SK-N-SH treated with all-trans-retinoic acid at 6 μM for 48 hours (cell line): ENCODE data around the gene ABHD12B.

Experiments
- CSDC2 ChIP-seq: fragments of 250-450 bp; sonication (Bioruptor Pico); IDR thresholded peaks from 2 replicates; pipeline ENCODE4 v1.5.0; 2020; ENCODE audit warnings: mild to moderate bottlenecking, moderate library complexity
- TF ChIP-seq, protein P1 (sequence below): fragments of 250-450 bp; sonication (Bioruptor Pico); IDR thresholded peaks from 2 replicates; pipeline ENCODE4 v1.8.0; 2021; ENCODE audit warnings: low read depth, mild to moderate bottlenecking, moderate library complexity, borderline replicate concordance

DNA sequence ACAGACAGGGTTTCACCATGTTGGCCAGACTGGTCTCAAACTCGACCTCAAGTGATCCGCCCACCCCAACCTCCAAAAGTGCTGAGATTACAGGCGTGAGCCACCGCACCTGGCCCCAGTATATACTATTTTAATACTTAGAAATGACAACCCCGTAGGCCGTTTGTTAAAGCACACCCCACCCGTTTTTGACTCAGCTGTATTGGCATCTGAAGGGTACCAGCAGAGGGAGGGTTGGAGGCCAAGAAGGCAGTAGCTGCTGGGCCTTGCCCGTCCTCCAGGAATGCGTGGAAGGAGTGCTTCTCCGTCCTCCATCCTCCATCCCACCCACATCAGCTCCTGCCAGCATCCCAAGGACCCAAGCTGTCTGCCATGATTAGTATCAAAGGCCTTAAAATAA is 34.6 kb upstream of the ABHD12B start:
- TF ChIP-seq, protein P1, sequence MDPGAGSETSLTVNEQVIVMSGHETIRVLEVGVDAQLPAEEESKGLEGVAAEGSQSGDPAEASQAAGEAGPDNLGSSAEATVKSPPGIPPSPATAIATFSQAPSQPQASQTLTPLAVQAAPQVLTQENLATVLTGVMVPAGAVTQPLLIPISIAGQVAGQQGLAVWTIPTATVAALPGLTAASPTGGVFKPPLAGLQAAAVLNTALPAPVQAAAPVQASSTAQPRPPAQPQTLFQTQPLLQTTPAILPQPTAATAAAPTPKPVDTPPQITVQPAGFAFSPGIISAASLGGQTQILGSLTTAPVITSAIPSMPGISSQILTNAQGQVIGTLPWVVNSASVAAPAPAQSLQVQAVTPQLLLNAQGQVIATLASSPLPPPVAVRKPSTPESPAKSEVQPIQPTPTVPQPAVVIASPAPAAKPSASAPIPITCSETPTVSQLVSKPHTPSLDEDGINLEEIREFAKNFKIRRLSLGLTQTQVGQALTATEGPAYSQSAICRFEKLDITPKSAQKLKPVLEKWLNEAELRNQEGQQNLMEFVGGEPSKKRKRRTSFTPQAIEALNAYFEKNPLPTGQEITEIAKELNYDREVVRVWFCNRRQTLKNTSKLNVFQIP (CRISPR knock-in tag): no peak
- TF ChIP-seq CSDC2 (CRISPR knock-in tag): no peak
